Measurements from ENCODE around the gene ZNF48. TPM values are rescaled to one million over a fixed set of nuclear protein-coding genes. Genes with fewer than 3 reads are reported as not detected.

The ZNF48 gene
- total and polyA plus RNA-seq, 2 donors (not counting 1 experiment from before 2014, with no cell fraction given) = 3.2 to 7.3 TPM

GRCh38 chr16:30376461-30376902 is 18.7 kb upstream of the ZNF48 start:
- no peak for TF ChIP-seq CTCF (conservative IDR thresholded peaks at IDR 0.05 in 1 of 2, IDR thresholded peaks at IDR 0.05 in 1 of 2; ENCODE audit: low read depth in 1 of 2, low read length in 2 of 2)
- TF ChIP-seq EZH2 (IDR thresholded peaks at IDR 0.05; ENCODE audit: low read length, missing control alignments) = no peak
- Histone ChIP-seq H3K9ac (ENCODE audit: insufficient read depth, low read length) (no peak overlapping the region), H4K20me1 (ENCODE audit: control insufficient read depth, extremely low read depth, insufficient read depth, low read length) (no peaks in the 10 kb centered on the region), H3K4me2 (ENCODE audit: extremely low read depth, insufficient read depth, low read length) (no peak overlapping the region), H3K27me3 (ENCODE audit: control insufficient read depth, insufficient read depth, low read length) (no peaks in the 10 kb centered on the region), H3K4me1 (ENCODE audit: control insufficient read depth, extremely low read depth, insufficient read depth, low read length) (peaks cover 10% of the 10 kb centered on the region), H3K79me2 (ENCODE audit: control insufficient read depth, insufficient read depth, low read length) (peaks cover 3% of the 10 kb centered on the region), H3K4me3 (replicated peaks in 1 of 4; ENCODE audit: control extremely low read depth in 1 of 4, insufficient read depth in 1 of 4, low read depth in 3 of 4, low read length in 4 of 4) (no peak overlapping the region), H3K9me3 (ENCODE audit: control insufficient read depth, insufficient read depth, low read depth, low read length) (no peaks in the 10 kb centered on the region), H2AFZ (ENCODE audit: low read length) (no peak overlapping the region), H3K27ac (ENCODE audit: insufficient read depth, low read length) (no peak overlapping the region), H3K36me3 (ENCODE audit: control insufficient read depth, insufficient read depth, low read length) (no peaks in the 10 kb centered on the region)
- no peak for DNase-seq (ENCODE audit: low read depth in 2 of 2)

GRCh38 chr16:30377050-30377811 is 18.0 kb upstream of the ZNF48 start:
- Histone ChIP-seq H3K4me3 (replicated peaks in 1 of 4; ENCODE audit: control extremely low read depth in 1 of 4, insufficient read depth in 1 of 4, low read depth in 3 of 4, low read length in 4 of 4) (peak overlapping the region in 3 of 4 experiments; percentile 45 to 75 (median 58)), H3K27ac (ENCODE audit: insufficient read depth, low read length) (peak overlapping the region; percentile 91), H3K79me2 (ENCODE audit: control insufficient read depth, insufficient read depth, low read length) (peaks cover 3% of the 10 kb centered on the region), H3K27me3 (ENCODE audit: control insufficient read depth, insufficient read depth, low read length) (no peaks in the 10 kb centered on the region), H3K36me3 (ENCODE audit: control insufficient read depth, insufficient read depth, low read length) (no peaks in the 10 kb centered on the region), H2AFZ (ENCODE audit: low read length) (peak overlapping the region; percentile 88), H4K20me1 (ENCODE audit: control insufficient read depth, extremely low read depth, insufficient read depth, low read length) (no peaks in the 10 kb centered on the region), H3K4me2 (ENCODE audit: extremely low read depth, insufficient read depth, low read length) (peak overlapping the region; percentile 64), H3K4me1 (ENCODE audit: control insufficient read depth, extremely low read depth, insufficient read depth, low read length) (peaks cover 9% of the 10 kb centered on the region), H3K9ac (ENCODE audit: insufficient read depth, low read length) (peak overlapping the region; percentile 78), H3K9me3 (ENCODE audit: control insufficient read depth, insufficient read depth, low read depth, low read length) (no peaks in the 10 kb centered on the region)
- no peak for TF ChIP-seq CTCF (conservative IDR thresholded peaks at IDR 0.05 in 1 of 2, IDR thresholded peaks at IDR 0.05 in 1 of 2; ENCODE audit: low read depth in 1 of 2, low read length in 2 of 2)
- TF ChIP-seq EZH2 (IDR thresholded peaks at IDR 0.05; ENCODE audit: low read length, missing control alignments) = no peak
- DNase-seq (ENCODE audit: low read depth in 2 of 2) = no peak

- Histone ChIP-seq H2AFZ (ENCODE audit: low read length) (peak overlapping the region; percentile 88), H3K4me1 (ENCODE audit: control insufficient read depth, extremely low read depth, insufficient read depth, low read length) (peaks cover 9% of the 10 kb centered on the region), H3K27me3 (ENCODE audit: control insufficient read depth, insufficient read depth, low read length) (no peaks in the 10 kb centered on the region), H3K4me2 (ENCODE audit: extremely low read depth, insufficient read depth, low read length) (peak overlapping the region; percentile 64), H3K9me3 (ENCODE audit: control insufficient read depth, insufficient read depth, low read depth, low read length) (no peaks in the 10 kb centered on the region), H3K4me3 (replicated peaks in 1 of 4; ENCODE audit: control extremely low read depth in 1 of 4, insufficient read depth in 1 of 4, low read depth in 3 of 4, low read length in 4 of 4) (peak overlapping the region; percentile 25 to 75 (median 52)), H4K20me1 (ENCODE audit: control insufficient read depth, extremely low read depth, insufficient read depth, low read length) (no peaks in the 10 kb centered on the region), H3K36me3 (ENCODE audit: control insufficient read depth, insufficient read depth, low read length) (no peaks in the 10 kb centered on the region), H3K9ac (ENCODE audit: insufficient read depth, low read length) (peak overlapping the region; percentile 78), H3K27ac (ENCODE audit: insufficient read depth, low read length) (peak overlapping the region; percentile 91), H3K79me2 (ENCODE audit: control insufficient read depth, insufficient read depth, low read length) (peaks cover 3% of the 10 kb centered on the region)
- no peak for TF ChIP-seq EZH2 (IDR thresholded peaks at IDR 0.05; ENCODE audit: low read length, missing control alignments)
- no peak for TF ChIP-seq CTCF (conservative IDR thresholded peaks at IDR 0.05 in 1 of 2, IDR thresholded peaks at IDR 0.05 in 1 of 2; ENCODE audit: low read depth in 1 of 2, low read length in 2 of 2)
- peak; percentile 87 to 92 for DNase-seq (ENCODE audit: low read depth in 2 of 2)
Measured at GRCh38 chr16:30377812-30378235, 17.4 kb upstream of the ZNF48 start.

Data from fibroblast of lung (primary cell).